Placental pericyte (primary cell): ENCODE measurements around the gene RASL10B. TPM values are rescaled to one million over a fixed set of nuclear protein-coding genes. Genes with fewer than 3 reads are reported as not detected.

Source experiments
- total RNA-seq: library from RNA; depleted of rRNA; stranded (reverse); fragments of >200 nt; gene quantifications from 2 replicates; pipeline ENCODE4 v1.2.3, GENCODE V29; 2012

Gene RASL10B
- 3.7 and 8.3 TPM in 2 replicates for total RNA-seq

DNA sequence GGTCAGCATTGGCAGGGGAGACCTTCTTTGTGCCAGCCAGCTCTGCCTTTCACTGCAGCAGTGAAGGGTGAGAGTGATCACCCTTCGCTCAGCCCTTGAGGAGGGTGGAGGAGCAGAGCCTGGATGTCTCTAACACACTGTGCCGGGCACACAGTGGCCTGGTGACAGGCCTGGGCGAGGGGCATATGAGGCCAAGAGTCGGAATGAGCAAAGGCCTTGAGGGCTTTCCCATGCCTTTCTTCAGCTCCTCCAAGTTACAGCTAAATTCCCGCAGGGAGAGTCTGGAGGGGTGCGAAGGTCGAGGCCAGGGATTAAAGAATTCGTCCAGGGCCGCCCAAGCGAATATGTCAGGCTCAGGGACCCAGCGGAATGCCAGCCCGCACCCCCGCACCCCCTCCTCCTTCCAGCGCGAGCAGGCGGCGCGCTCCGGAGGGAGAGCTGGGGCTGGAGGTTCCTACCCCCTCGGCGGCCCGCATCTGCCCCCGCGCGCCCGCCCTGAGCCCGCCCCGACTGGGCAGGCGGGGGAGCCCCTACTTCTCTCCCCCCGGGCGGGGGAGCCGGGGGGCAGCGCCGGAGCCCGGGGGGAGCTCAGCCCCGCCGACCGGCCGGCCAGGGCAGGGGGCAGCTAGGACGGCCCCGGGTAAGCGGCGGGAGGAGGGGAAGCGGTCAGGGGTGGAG is at the start of gene RASL10B:
Gene RASL10B (plus strand): TSS at position 401 of the 678 bp plus-strand sequence. CDS start 3,546 bp downstream, outside the sequence.

DNA sequence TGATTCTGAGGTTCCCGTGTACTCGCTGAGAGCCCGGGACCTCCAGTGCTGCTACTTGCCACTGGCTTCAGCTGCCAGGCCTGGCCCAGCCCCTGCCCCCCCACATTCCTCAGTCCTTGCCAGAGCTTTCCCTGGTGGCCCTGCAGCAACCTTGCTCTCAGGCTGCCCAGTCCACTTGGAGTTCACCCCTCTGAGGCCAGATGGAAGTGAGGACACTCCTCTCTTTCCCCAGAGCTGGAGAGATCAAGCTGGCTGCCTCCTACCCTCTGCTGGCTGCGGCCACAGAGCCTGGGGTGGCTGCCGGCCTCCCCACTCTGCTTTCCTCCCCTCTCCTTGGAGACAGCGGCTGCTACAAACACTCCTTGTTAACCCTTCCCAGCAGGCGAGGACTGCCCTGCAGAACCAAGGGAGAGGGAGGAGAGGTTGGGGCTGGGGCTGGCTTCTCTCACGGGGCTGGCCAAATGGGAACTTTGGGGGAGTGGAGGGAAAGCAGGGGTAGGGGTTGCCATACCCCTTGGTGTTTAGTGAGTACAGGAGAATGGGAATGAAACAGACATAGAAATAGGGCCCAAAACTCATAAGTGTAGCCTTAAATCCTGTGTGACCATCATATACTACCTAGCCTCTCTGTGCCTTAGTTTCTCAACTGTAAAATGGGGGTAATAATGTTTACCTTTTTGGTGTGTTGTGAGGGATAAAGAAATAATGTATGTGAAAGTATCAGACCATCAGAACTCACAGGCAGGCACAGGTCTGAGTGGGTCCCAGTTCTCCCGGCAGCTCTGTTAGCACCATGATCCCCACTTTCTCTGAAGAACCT is 21.7 kb downstream of the RASL10B start, which contains the start of gene GAS2L2:
Gene GAS2L2 (minus strand): TSS at position 295 of the 820 bp plus-strand sequence. CDS start 389 bp downstream, outside the sequence.

DNA sequence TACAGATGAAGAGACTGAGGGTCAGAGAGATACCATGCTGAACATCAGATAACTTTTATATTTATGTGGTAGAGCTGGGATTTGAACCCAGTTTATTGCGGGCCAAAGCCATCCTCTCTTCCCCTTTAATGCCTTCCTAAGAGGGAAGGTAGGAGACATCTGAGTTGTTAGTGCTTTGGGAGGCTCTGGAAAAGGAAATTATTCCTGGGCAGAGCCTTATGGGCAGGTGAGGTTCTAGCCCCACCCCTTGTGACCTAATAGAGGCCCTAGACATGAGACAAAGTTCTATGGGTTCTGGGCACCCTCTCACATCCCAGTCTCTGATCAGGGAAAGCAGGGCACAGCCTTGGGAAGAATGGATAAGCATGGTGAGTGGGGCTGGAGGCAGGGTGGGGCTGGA is 29.1 kb downstream of the RASL10B start, which contains the start of gene C17orf50:
Gene C17orf50 (plus strand): TSS at position 301 of the 400 bp plus-strand sequence. CDS start 55 bp downstream, at position 356.

Other genes with a start within 250 kb of the RASL10B start
- not detected in 2 replicates for gene SLFN12L, start 194.0 kb upstream of the RASL10B start, total RNA-seq
- not detected in 2 replicates for gene SLFN14, start 170.8 kb upstream of the RASL10B start, total RNA-seq
- 4.7 and 7.2 TPM in 2 replicates for gene PEX12, start 153.1 kb upstream of the RASL10B start, total RNA-seq
- gene AP2B1, start 144.3 kb upstream of the RASL10B start, total RNA-seq, result 105 and 107 TPM in 2 replicates
- not detected in 2 replicates for gene GAS2L2, start 21.6 kb downstream of the RASL10B start, total RNA-seq
- not detected in 2 replicates for gene C17orf50, start 29.2 kb downstream of the RASL10B start, total RNA-seq
- 1.3 TPM in 1 of 2 replicates, not detected in the other for gene MMP28, start 64.0 kb downstream of the RASL10B start, total RNA-seq
- 50.6 and 59.8 TPM in 2 replicates for gene TAF15, start 77.8 kb downstream of the RASL10B start, total RNA-seq
- gene HEATR9, start 137.3 kb downstream of the RASL10B start, total RNA-seq, result not detected in 2 replicates
- gene CCL5, start 148.7 kb downstream of the RASL10B start, total RNA-seq, result 0.29 TPM in 1 of 2 replicates, not detected in the other
- not detected in 2 replicates for gene RDM1, start 199.1 kb downstream of the RASL10B start, total RNA-seq
- not detected in 2 replicates for gene LYZL6, start 212.1 kb downstream of the RASL10B start, total RNA-seq
- gene CCL16, start 249.9 kb downstream of the RASL10B start, total RNA-seq, result not detected in 2 replicates